ENCODE data around the gene LCP2. TPM values are rescaled to one million over a fixed set of nuclear protein-coding genes. Genes with fewer than 3 reads are reported as not detected.

Gene LCP2
- total RNA-seq, 1 experiment from 2014 or later = 0.72 TPM

- peaks cover 16% of the 10 kb centered on the region for H3K27me3 Mint-ChIP-seq (ENCODE audit: low read depth)
- DNase-seq (ENCODE audit: low spot score) = no peak
- H3K4me1 Mint-ChIP-seq = peaks cover 14% of the 10 kb centered on the region
- H3K27ac Mint-ChIP-seq = no peak overlapping the region
- H3K4me3 Mint-ChIP-seq = no peak overlapping the region
- no peak for ATAC-seq
- CTCF ChIA-PET = interaction anchor here (1.8 to 2.2 kb wide), 2 partner anchors 10 to 111 kb away, joined by 6 to 11 read pairs; no protein-coding TSS in a partner anchor
- POLR2A ChIA-PET = no interaction called here
- peaks cover 24% of the 10 kb centered on the region for H3K9me3 Mint-ChIP-seq
- peaks cover 20% of the 10 kb centered on the region for H3K36me3 Mint-ChIP-seq
- no peak for TF ChIP-seq RELA (CRISPR knock-in tag; IDR thresholded peaks at IDR 0.05; ENCODE audit: borderline replicate concordance)
- TF ChIP-seq, protein P1, sequence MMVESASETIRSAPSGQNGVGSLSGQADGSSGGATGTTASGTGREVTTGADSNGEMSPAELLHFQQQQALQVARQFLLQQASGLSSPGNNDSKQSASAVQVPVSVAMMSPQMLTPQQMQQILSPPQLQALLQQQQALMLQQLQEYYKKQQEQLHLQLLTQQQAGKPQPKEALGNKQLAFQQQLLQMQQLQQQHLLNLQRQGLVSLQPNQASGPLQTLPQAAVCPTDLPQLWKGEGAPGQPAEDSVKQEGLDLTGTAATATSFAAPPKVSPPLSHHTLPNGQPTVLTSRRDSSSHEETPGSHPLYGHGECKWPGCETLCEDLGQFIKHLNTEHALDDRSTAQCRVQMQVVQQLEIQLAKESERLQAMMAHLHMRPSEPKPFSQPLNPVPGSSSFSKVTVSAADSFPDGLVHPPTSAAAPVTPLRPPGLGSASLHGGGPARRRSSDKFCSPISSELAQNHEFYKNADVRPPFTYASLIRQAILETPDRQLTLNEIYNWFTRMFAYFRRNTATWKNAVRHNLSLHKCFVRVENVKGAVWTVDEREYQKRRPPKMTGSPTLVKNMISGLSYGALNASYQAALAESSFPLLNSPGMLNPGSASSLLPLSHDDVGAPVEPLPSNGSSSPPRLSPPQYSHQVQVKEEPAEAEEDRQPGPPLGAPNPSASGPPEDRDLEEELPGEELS (CRISPR knock-in tag; IDR thresholded peaks at IDR 0.05) = no peak
- no peak for TF ChIP-seq TP53 (CRISPR knock-in tag; IDR thresholded peaks at IDR 0.05)
- TF ChIP-seq JUN (CRISPR knock-in tag; IDR thresholded peaks at IDR 0.05) = no peak
- no peak for TF ChIP-seq E2F4 (CRISPR knock-in tag; IDR thresholded peaks at IDR 0.05; ENCODE audit: borderline replicate concordance, low read depth)
- TF ChIP-seq, protein P2, sequence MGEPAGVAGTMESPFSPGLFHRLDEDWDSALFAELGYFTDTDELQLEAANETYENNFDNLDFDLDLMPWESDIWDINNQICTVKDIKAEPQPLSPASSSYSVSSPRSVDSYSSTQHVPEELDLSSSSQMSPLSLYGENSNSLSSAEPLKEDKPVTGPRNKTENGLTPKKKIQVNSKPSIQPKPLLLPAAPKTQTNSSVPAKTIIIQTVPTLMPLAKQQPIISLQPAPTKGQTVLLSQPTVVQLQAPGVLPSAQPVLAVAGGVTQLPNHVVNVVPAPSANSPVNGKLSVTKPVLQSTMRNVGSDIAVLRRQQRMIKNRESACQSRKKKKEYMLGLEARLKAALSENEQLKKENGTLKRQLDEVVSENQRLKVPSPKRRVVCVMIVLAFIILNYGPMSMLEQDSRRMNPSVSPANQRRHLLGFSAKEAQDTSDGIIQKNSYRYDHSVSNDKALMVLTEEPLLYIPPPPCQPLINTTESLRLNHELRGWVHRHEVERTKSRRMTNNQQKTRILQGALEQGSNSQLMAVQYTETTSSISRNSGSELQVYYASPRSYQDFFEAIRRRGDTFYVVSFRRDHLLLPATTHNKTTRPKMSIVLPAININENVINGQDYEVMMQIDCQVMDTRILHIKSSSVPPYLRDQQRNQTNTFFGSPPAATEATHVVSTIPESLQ (CRISPR knock-in tag; IDR thresholded peaks at IDR 0.05) = no peak
- TF ChIP-seq, protein P3, sequence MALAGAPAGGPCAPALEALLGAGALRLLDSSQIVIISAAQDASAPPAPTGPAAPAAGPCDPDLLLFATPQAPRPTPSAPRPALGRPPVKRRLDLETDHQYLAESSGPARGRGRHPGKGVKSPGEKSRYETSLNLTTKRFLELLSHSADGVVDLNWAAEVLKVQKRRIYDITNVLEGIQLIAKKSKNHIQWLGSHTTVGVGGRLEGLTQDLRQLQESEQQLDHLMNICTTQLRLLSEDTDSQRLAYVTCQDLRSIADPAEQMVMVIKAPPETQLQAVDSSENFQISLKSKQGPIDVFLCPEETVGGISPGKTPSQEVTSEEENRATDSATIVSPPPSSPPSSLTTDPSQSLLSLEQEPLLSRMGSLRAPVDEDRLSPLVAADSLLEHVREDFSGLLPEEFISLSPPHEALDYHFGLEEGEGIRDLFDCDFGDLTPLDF (CRISPR knock-in tag; IDR thresholded peaks at IDR 0.05) = no peak
- TF ChIP-seq, protein P4, sequence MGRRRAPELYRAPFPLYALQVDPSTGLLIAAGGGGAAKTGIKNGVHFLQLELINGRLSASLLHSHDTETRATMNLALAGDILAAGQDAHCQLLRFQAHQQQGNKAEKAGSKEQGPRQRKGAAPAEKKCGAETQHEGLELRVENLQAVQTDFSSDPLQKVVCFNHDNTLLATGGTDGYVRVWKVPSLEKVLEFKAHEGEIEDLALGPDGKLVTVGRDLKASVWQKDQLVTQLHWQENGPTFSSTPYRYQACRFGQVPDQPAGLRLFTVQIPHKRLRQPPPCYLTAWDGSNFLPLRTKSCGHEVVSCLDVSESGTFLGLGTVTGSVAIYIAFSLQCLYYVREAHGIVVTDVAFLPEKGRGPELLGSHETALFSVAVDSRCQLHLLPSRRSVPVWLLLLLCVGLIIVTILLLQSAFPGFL (CRISPR knock-in tag; IDR thresholded peaks at IDR 0.05; ENCODE audit: borderline replicate concordance) = no peak
- no peak for TF ChIP-seq SMAD4 (CRISPR knock-in tag; IDR thresholded peaks at IDR 0.05)
Observed at GRCh38 chr5:170292179-170293104, 5.1 kb downstream of the LCP2 start.

DNA sequence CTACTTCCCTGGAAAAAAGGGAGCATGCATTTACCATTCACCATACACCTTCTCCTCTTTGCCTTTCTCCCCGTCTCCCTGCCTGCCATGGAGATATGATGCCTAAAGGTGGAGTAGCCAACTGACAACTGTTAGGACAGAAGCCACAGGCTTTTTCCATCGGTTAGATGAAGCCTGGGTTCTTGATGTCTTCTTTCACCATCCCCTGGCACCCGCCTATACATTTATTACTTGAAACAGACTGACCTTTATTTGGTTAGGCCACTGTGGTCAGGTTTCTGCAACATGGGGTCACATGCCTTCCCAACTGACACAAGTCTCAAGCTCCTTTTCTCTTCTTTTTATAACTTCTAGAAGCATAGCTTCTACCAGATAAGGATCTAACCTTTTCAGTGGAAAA, 7.1 kb downstream of the LCP2 start:
- H3K36me3 Mint-ChIP-seq = peaks cover 20% of the 10 kb centered on the region
- H3K27me3 Mint-ChIP-seq (ENCODE audit: low read depth) = peaks cover 16% of the 10 kb centered on the region
- peaks cover 33% of the 10 kb centered on the region for H3K9me3 Mint-ChIP-seq
- ChIA-PET POLR2A (no interaction called here), CTCF (no interaction called here)
- no peak overlapping the region for H3K4me3 Mint-ChIP-seq
- ATAC-seq = no peak
- peaks cover 29% of the 10 kb centered on the region for H3K4me1 Mint-ChIP-seq
- H3K27ac Mint-ChIP-seq = no peak overlapping the region
- DNase-seq (ENCODE audit: low spot score) = no peak
- no peak for TF ChIP-seq FOXK1 (CRISPR knock-in tag; IDR thresholded peaks at IDR 0.05)
- TF ChIP-seq HMGXB4 (CRISPR knock-in tag; IDR thresholded peaks at IDR 0.05) = no peak
- TF ChIP-seq, protein P5, sequence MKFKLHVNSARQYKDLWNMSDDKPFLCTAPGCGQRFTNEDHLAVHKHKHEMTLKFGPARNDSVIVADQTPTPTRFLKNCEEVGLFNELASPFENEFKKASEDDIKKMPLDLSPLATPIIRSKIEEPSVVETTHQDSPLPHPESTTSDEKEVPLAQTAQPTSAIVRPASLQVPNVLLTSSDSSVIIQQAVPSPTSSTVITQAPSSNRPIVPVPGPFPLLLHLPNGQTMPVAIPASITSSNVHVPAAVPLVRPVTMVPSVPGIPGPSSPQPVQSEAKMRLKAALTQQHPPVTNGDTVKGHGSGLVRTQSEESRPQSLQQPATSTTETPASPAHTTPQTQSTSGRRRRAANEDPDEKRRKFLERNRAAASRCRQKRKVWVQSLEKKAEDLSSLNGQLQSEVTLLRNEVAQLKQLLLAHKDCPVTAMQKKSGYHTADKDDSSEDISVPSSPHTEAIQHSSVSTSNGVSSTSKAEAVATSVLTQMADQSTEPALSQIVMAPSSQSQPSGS (CRISPR knock-in tag; IDR thresholded peaks at IDR 0.05; ENCODE audit: borderline replicate concordance, low read depth) = no peak
- no peak for TF ChIP-seq ZNF396 (CRISPR knock-in tag; IDR thresholded peaks at IDR 0.05; ENCODE audit: borderline replicate concordance)
- TF ChIP-seq, protein P6, sequence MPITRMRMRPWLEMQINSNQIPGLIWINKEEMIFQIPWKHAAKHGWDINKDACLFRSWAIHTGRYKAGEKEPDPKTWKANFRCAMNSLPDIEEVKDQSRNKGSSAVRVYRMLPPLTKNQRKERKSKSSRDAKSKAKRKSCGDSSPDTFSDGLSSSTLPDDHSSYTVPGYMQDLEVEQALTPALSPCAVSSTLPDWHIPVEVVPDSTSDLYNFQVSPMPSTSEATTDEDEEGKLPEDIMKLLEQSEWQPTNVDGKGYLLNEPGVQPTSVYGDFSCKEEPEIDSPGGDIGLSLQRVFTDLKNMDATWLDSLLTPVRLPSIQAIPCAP (CRISPR knock-in tag; IDR thresholded peaks at IDR 0.05) = no peak
- TF ChIP-seq RELA (CRISPR knock-in tag; IDR thresholded peaks at IDR 0.05; ENCODE audit: borderline replicate concordance) = no peak
- TF ChIP-seq, protein P1 (CRISPR knock-in tag; IDR thresholded peaks at IDR 0.05) = no peak
- TF ChIP-seq, protein P2 (CRISPR knock-in tag; IDR thresholded peaks at IDR 0.05) = no peak
- TF ChIP-seq ZNF416 (CRISPR knock-in tag; IDR thresholded peaks at IDR 0.05) = no peak

Measured in WTC11 (cell line).